ENCODE measurements around the gene HOMER2. TPM values are rescaled to one million over a fixed set of nuclear protein-coding genes. Genes with fewer than 3 reads are reported as not detected.

The HOMER2 gene
- total and polyA plus RNA-seq, 2 of the 13 experiments (the other 11 are each of a cell fraction or from before 2014, with no cell fraction given) = 12.9 to 14.1 TPM

DNA sequence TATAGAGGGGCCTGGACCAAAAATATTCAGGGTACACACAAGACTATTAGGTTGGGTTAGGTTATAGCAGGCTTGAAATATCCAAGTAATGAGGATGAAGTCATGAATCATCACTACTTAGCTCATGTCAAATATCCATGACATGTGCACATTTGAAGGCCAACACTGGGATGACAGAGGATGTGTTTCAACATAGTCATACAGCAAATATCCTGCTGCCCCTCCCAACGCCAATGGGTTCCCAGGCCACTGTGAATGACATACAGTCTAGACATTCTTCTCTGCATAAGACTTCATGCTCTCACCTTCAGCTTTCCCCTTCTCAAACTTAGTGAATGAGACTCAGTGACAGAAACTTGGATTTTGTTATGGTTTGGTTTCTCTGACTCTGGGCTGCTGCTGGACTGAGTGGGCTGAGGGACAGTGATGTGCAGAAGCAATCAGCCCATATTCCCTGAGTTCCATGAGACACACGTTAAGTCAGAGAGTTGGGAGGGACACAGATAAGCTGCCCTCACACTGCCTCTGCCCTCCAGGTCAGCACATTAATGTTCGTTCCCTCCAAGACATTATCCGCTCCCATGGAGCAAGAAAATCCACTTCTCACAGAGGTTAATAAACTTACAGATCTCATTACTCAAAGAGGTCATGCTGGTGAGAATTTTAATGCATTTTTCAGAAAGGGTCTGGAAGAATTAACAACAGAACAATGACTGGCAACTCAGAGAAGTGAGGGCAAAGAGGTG, 15.4 kb downstream of the HOMER2 start:
- no peaks in the 10 kb centered on the region for H3K9me3 ChIP-seq (ENCODE audit: low read length)
- no peaks in the 10 kb centered on the region for H3K27me3 ChIP-seq (ENCODE audit: control insufficient read depth in 1 of 2, insufficient read depth in 2 of 2, low read length in 2 of 2)
- no peak overlapping the region for H2AFZ ChIP-seq (ENCODE audit: low read length)
- H3K4me1 ChIP-seq (ENCODE audit: insufficient read depth, low read length) = peaks cover 14% of the 10 kb centered on the region
- FAIRE-seq (no peak), ATAC-seq (peak; percentile 58), DNase-seq (ENCODE audit: low spot score) (peak; percentile 79)
- in situ Hi-C loops (cut with HindIII; ENCODE audit: extremely low pct_ligation_motif_present, low pct_unique_long_range_greater_than_20kb) (no loop called here), intact Hi-C loops (cut with micrococcal nuclease; ENCODE audit: unreplicated experiment) (no loop called here)
- BruUV-seq (replicated peaks) = no TSS peak
- H3K4me3 ChIP-seq (replicated peaks in 1 of 3; ENCODE audit: insufficient read depth in 1 of 3, low read depth in 2 of 3, low read length in 3 of 3) = no peak overlapping the region
- no peak overlapping the region for H3K4me2 ChIP-seq (ENCODE audit: low read depth, low read length)
- H3K79me2 ChIP-seq (ENCODE audit: insufficient read depth, low read length) = no peaks in the 10 kb centered on the region
- no peak overlapping the region for H3K9ac ChIP-seq (ENCODE audit: insufficient read depth, low read depth, low read length)
- ChIA-PET POLR2A (interaction anchor here (1.0 to 1.2 kb wide), 2 partner anchors 18 to 48 kb away, joined by 3 to 4 read pairs; partner anchors contain the start of gene RAMAC), CTCF (ENCODE audit: low intra/inter-chr PET ratio, low total read pairs) (no interaction called here)
- H4K20me1 ChIP-seq (ENCODE audit: insufficient read depth, low read length) = no peaks in the 10 kb centered on the region; the same call in none of the 2 replicates
- H3K36me3 ChIP-seq (replicated peaks in 1 of 2; ENCODE audit: control insufficient read depth in 1 of 2, insufficient read depth in 2 of 2, low read length in 2 of 2) = no peaks in the 10 kb centered on the region
- 60% methylated on average over 4 of the region's 4 CpGs for WGBS (ENCODE audit: low lambda C conversion rate)
- no peak overlapping the region for H3K27ac ChIP-seq (ENCODE audit: extremely low read length, insufficient read depth, low read length)
- TF ChIP-seq RELA (CRISPR knock-in tag; IDR thresholded peaks at IDR 0.05) (no peak), ZNF713 (CRISPR knock-in tag; IDR thresholded peaks at IDR 0.05) (no peak), IRX3 (CRISPR knock-in tag; IDR thresholded peaks at IDR 0.05; ENCODE audit: borderline replicate concordance, low read depth) (no peak), TGIF2 (CRISPR knock-in tag; IDR thresholded peaks at IDR 0.05) (0 out of 2 replicates have a peak, but pooled peaks have one; percentile 40), SKI (IDR thresholded peaks at IDR 0.05; ENCODE audit: partially characterized antibody) (peak; percentile 75), ZFP82 (CRISPR knock-in tag; IDR thresholded peaks at IDR 0.05; ENCODE audit: borderline replicate concordance) (no peak), MLLT10 (CRISPR knock-in tag; IDR thresholded peaks at IDR 0.05) (no peak), SNRNP70 (IDR thresholded peaks at IDR 0.05; ENCODE audit: low read depth, low read length) (no peak), CEBPB (IDR thresholded peaks at IDR 0.05; ENCODE audit: borderline replicate concordance, low read depth, low read length) (peak; percentile 35; the same call in 1 of the 2 replicates), TFDP2 (CRISPR knock-in tag; IDR thresholded peaks at IDR 0.05) (no peak), ZNF616 (CRISPR knock-in tag; IDR thresholded peaks at IDR 0.05; ENCODE audit: low read depth) (no peak), MAFF (IDR thresholded peaks at IDR 0.05; ENCODE audit: low read depth, low read length) (peak; percentile 75), NCOA2 (CRISPR knock-in tag; IDR thresholded peaks at IDR 0.05) (no peak), MAFK (conservative IDR thresholded peaks at IDR 0.05 in 1 of 2, IDR thresholded peaks at IDR 0.05 in 1 of 2; ENCODE audit: low read length in 2 of 2) (peak; percentile 71 to 74)
- TF ChIP-seq, protein P1, sequence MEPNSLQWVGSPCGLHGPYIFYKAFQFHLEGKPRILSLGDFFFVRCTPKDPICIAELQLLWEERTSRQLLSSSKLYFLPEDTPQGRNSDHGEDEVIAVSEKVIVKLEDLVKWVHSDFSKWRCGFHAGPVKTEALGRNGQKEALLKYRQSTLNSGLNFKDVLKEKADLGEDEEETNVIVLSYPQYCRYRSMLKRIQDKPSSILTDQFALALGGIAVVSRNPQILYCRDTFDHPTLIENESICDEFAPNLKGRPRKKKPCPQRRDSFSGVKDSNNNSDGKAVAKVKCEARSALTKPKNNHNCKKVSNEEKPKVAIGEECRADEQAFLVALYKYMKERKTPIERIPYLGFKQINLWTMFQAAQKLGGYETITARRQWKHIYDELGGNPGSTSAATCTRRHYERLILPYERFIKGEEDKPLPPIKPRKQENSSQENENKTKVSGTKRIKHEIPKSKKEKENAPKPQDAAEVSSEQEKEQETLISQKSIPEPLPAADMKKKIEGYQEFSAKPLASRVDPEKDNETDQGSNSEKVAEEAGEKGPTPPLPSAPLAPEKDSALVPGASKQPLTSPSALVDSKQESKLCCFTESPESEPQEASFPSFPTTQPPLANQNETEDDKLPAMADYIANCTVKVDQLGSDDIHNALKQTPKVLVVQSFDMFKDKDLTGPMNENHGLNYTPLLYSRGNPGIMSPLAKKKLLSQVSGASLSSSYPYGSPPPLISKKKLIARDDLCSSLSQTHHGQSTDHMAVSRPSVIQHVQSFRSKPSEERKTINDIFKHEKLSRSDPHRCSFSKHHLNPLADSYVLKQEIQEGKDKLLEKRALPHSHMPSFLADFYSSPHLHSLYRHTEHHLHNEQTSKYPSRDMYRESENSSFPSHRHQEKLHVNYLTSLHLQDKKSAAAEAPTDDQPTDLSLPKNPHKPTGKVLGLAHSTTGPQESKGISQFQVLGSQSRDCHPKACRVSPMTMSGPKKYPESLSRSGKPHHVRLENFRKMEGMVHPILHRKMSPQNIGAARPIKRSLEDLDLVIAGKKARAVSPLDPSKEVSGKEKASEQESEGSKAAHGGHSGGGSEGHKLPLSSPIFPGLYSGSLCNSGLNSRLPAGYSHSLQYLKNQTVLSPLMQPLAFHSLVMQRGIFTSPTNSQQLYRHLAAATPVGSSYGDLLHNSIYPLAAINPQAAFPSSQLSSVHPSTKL (CRISPR knock-in tag; IDR thresholded peaks at IDR 0.05) = peak; percentile 39; the same call in 1 of the 2 replicates
- TF ChIP-seq, protein P2, sequence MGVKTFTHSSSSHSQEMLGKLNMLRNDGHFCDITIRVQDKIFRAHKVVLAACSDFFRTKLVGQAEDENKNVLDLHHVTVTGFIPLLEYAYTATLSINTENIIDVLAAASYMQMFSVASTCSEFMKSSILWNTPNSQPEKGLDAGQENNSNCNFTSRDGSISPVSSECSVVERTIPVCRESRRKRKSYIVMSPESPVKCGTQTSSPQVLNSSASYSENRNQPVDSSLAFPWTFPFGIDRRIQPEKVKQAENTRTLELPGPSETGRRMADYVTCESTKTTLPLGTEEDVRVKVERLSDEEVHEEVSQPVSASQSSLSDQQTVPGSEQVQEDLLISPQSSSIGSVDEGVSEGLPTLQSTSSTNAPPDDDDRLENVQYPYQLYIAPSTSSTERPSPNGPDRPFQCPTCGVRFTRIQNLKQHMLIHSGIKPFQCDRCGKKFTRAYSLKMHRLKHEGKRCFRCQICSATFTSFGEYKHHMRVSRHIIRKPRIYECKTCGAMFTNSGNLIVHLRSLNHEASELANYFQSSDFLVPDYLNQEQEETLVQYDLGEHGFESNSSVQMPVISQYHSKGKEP (CRISPR knock-in tag; IDR thresholded peaks at IDR 0.05) = no peak
- TF ChIP-seq, protein P3, sequence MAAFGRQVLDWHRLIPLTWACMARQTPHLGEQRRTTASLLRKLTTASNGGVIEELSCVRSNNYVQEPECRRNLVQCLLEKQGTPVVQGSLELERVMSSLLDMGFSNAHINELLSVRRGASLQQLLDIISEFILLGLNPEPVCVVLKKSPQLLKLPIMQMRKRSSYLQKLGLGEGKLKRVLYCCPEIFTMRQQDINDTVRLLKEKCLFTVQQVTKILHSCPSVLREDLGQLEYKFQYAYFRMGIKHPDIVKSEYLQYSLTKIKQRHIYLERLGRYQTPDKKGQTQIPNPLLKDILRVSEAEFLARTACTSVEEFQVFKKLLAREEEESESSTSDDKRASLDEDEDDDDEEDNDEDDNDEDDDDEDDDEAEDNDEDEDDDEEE (CRISPR knock-in tag; IDR thresholded peaks at IDR 0.05) = no peak
